ENCODE data around the gene LNP1.

LNP1 gene

GRCh38 chr3:100480081-100480480 is 78.7 kb downstream of the LNP1 start:
- DNase-seq (ENCODE audit: low read depth in 1 of 2, low spot score in 1 of 2), result no peak
- TF ChIP-seq CTCF (IDR thresholded peaks at IDR 0.05; ENCODE audit: insufficient read depth, low read length) (no peak), REST (IDR thresholded peaks at IDR 0.05; ENCODE audit: insufficient replicate concordance, low read depth) (no peak), SPI1 (IDR thresholded peaks at IDR 0.05; ENCODE audit: borderline replicate concordance, low read depth) (no peak), GABPA (IDR thresholded peaks at IDR 0.05; ENCODE audit: low read depth) (no peak), POLR2AphosphoS5 (IDR thresholded peaks at IDR 0.05; ENCODE audit: low read depth) (no peak)

GRCh38 chr3:100482176-100482575 is 80.8 kb downstream of the LNP1 start:
- no peak overlapping the region for H3K4me3 ChIP-seq (replicated peaks; ENCODE audit: insufficient read depth, low read length)
- TF ChIP-seq REST (IDR thresholded peaks at IDR 0.05; ENCODE audit: insufficient replicate concordance, low read depth) (no peak), GABPA (IDR thresholded peaks at IDR 0.05; ENCODE audit: low read depth) (no peak), CTCF (IDR thresholded peaks at IDR 0.05; ENCODE audit: insufficient read depth, low read length) (no peak), POLR2AphosphoS5 (IDR thresholded peaks at IDR 0.05; ENCODE audit: low read depth) (no peak), SPI1 (IDR thresholded peaks at IDR 0.05; ENCODE audit: borderline replicate concordance, low read depth) (no peak)
- no peak overlapping the region for H3K27ac ChIP-seq (replicated peaks)
- DNase-seq (ENCODE audit: low read depth in 1 of 2, low spot score in 1 of 2), result no peak
- H3K27me3 ChIP-seq (ENCODE audit: insufficient read depth, poor library complexity, severe bottlenecking), result no peaks in the 10 kb centered on the region

More at GRCh38 chr3:100480081-100480480, 78.7 kb downstream of the LNP1 start:
- H3K4me3 ChIP-seq (replicated peaks; ENCODE audit: insufficient read depth, low read length), result no peak overlapping the region
- no peaks in the 10 kb centered on the region for H3K27me3 ChIP-seq (ENCODE audit: insufficient read depth, poor library complexity, severe bottlenecking)
- H3K27ac ChIP-seq (replicated peaks), result no peak overlapping the region

- DNase-seq (ENCODE audit: low read depth in 1 of 2, low spot score in 1 of 2), result no peak
- H3K27me3 ChIP-seq (ENCODE audit: insufficient read depth, poor library complexity, severe bottlenecking), result no peaks in the 10 kb centered on the region
- TF ChIP-seq CTCF (IDR thresholded peaks at IDR 0.05; ENCODE audit: insufficient read depth, low read length) (no peak), SPI1 (IDR thresholded peaks at IDR 0.05; ENCODE audit: borderline replicate concordance, low read depth) (no peak), GABPA (IDR thresholded peaks at IDR 0.05; ENCODE audit: low read depth) (no peak), REST (IDR thresholded peaks at IDR 0.05; ENCODE audit: insufficient replicate concordance, low read depth) (no peak), POLR2AphosphoS5 (IDR thresholded peaks at IDR 0.05; ENCODE audit: low read depth) (no peak)
- no peak overlapping the region for H3K4me3 ChIP-seq (replicated peaks; ENCODE audit: insufficient read depth, low read length)
- no peak overlapping the region for H3K27ac ChIP-seq (replicated peaks)
Measured at GRCh38 chr3:100483529-100483928, 82.2 kb downstream of the LNP1 start.

Data from HL-60 (cell line).